Activated effector memory CD4-positive, alpha-beta T cell treated with Interleukin-2 at 50 U/mL for 16 hours (primary cell): ENCODE results near the gene EXOSC7.
A peak's percentile ranks its signal among the peaks of the same experiment; 100 is the strongest.
"Not testable (repeated sequence)": the region's sequence is repeated elsewhere in the genome, so short reads cannot be mapped to it uniquely, and the experiment has no call there.

Experiments
- DNase-seq: peaks from one replicate; pipeline ENCODE4 v3.0.0-alpha.2; 2020

Gene EXOSC7

DNA sequence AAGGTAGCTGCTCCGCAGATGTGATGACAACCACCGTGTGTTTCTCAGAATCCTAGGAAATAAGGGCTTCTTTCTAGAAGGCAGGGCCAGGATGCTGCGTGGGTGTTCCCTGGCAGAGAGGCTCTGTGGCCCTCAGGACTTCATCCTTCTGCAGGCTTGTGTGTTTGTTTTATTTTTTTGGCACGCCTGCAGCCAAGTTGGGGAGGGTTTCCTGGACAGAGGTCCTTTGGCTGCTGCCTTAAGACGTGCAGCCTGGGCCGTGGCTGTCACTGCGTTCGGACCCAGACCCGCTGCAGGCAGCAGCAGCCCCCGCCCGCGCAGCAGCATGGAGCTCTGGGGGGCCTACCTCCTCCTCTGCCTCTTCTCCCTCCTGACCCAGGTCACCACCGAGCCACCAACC lies 50.0 kb downstream of the EXOSC7 start, which contains the start of gene CLEC3B:
Gene CLEC3B, plus strand, starts transcription at position 266 of the 400 bp plus-strand sequence. Its CDS starts 60 bp downstream, at position 326.
- no peak for DNase-seq

DNA sequence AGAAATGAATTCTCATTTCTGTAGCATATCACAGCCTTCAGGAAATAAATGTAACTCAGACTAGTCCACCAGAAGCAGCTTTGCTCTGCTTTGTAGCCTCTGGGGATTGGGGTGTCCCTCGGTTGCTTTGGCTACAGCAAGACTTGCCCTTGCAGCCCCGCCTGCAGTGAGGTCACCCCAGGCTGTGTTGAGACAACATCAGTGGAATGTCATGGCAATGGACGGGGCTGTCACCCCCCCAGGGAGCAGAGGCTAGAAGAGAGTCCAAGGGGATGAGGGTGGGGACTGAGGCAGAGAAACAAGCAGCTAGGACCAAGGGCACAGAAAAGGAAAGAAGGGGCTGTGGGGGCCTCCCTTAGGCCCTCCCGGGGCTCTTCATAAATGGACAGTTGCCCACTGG lies 50.9 kb downstream of the EXOSC7 start:
- no peak for DNase-seq

DNA sequence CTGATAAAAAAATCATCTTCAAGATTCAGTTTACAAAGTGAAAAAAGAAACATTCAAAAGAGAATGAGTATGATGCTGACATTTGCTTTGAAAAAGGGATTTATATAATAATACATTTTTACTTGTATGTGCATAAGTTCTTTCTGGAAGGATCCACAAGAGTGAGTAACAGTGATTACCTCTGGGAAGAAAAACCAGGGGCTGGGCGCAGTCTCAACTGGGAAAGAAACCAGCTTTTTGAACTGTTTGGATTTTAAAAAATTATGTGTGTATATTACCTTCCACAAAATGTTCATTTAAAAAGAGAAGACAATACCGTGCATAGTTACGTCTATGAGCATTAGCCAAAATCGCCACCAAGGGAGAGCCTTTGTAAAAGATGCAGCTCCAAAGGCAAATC lies 51.4 kb downstream of the EXOSC7 start:
- no peak for DNase-seq

DNA sequence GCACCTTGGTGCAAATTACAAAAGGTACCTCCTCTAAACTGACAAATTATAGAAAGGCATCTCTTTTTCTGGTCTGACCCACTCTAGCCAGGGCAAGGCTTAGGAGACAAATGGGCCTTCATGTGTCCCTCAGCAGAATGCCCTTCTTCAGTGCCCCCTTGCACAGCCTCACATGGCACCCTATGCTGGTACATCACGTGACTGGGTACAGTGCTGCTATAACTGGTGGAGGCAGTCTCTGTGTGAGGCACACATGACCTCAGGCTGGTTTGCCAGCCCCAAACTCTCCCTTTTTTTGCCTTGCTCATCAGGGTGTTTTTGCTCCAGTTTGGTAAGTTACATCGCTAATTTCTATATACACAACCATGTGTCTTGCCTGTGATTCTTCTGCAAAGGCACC lies 53.2 kb downstream of the EXOSC7 start:
- DNase-seq, result no peak

DNA sequence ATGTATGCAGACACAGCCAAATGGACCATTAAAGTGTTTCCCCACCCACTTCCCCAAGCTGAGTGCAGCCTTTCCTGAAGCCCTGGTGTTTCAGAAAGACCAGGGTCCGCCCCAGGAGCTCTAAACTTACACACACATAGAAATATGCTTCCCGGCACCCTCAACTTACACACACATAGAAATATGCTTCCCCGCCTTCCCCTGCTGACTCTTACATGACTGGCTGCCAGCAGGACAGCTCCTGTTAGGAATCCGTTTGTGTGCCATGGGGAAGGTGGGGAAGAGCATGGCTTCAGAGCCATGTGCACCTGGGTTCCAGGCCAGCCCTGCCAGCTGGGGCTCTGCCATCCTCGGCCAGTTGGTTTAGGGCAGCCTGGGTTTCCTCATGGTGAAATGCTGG lies 53.6 kb downstream of the EXOSC7 start:
- no peak for DNase-seq

DNA sequence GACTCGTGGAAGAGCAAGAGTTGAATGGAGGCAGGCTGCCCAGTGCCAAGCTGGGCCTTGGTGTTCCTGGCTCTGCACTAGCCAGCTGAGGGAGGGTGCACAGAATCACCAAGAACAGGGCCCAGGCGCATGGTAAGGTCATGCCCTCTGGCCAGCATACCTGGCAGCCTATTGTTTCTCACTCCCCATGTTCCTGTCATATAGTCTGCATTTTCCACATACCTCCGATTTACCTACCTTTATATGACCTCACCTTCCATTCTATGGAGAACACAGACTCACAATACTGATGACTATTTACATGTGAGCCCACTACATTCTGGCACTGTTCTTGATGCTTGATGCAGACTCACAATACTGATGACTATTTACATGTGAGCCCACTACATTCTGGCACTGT lies 55.5 kb downstream of the EXOSC7 start:
- no peak for DNase-seq

DNA sequence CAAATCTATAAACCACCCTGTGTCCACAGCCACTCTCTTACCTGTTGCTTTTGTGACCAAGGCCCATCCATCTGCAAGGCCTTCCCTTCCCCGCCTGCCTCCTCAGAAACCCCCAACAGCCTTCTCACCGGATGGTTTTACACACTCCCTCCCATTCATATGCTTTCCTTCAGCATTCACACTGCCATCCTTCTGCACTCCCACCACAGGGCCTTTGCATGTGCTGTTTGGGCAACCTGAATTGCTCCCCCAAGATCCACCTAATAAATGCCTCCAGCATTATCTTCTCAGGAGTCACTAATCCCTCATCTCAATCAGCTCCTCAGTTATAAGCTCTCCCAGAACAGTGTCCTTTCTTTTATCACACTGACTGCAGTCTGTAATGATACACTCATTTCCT lies 56.1 kb downstream of the EXOSC7 start:
- no peak for DNase-seq

DNA sequence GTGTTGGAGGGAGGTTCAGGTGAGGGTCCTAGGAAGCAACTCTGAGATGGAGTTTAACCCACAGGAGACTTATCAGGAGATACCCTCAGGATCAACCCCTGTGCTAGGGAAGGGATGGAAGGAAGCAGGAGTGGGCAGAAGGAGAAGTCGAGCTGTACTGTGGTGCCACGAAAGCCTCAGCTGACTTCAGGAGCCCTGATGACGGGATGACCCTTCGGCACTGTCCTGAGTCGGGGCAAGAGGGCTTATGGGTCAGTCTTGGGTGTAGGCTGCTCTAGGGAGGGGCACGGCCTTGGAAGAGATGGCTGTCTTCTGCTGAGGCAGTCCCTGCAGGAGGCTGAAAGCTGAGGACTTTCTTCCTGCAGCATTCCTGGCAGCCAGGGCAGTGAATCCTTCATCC lies 57.7 kb downstream of the EXOSC7 start:
- no peak for DNase-seq

DNA sequence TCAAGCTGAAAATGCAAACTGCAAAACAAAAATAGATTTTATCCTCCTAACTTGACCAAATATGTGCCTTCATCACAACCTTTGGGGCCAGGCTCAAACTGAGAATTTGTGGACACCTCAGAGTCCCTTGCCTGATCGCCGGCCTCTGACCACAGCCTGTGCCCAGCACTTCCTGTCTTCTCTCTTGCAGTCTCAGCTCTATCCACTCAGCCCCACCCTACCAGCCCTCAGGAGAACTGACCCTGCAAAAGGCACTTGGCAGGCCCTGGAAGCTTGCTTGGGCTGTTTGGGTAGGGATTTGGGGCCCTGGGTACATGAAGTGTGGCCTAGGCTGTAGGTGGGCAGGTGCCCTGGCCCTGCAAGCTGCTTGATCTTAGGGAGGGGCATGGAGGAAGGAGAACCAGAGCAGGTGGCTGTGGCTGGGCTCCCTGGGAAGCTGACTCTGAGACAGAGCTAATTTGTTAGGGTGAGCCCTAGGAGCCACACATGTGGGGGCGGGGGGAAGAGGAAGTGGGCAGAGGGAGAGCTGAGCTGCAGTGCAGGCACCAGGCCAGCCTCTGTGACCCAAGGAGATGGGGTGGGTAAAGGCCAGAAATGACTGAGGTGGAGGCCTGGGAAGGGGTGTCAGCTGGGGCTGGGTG lies 58.7 kb downstream of the EXOSC7 start:
- DNase-seq, result peak; percentile 20

DNA sequence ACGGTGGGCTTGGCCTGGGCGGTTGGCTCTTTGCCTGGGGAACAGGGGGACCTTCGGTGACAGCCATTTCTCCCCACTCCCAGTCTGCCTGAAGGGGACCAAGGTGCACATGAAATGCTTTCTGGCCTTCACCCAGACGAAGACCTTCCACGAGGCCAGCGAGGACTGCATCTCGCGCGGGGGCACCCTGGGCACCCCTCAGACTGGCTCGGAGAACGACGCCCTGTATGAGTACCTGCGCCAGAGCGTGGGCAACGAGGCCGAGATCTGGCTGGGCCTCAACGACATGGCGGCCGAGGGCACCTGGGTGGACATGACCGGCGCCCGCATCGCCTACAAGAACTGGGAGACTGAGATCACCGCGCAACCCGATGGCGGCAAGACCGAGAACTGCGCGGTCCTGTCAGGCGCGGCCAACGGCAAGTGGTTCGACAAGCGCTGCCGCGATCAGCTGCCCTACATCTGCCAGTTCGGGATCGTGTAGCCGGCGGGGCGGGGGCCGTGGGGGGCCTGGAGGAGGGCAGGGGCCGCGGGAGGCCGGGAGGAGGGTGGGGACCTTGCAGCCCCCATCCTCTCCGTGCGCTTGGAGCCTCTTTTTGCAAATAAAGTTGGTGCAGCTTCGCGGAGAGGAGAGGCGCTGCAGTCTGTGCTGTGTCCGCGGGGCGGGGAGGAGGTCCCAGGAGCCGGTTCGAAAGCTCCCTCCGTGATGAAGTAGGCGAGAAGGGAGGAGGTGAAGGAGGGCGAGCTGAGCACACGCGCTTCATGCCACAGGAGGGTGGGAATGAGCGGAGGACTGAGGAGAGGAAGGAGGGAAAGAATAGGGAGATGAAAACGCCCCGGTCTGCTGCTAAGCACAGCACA lies 59.6 kb downstream of the EXOSC7 start:
- peak; percentile 6 for DNase-seq

DNA sequence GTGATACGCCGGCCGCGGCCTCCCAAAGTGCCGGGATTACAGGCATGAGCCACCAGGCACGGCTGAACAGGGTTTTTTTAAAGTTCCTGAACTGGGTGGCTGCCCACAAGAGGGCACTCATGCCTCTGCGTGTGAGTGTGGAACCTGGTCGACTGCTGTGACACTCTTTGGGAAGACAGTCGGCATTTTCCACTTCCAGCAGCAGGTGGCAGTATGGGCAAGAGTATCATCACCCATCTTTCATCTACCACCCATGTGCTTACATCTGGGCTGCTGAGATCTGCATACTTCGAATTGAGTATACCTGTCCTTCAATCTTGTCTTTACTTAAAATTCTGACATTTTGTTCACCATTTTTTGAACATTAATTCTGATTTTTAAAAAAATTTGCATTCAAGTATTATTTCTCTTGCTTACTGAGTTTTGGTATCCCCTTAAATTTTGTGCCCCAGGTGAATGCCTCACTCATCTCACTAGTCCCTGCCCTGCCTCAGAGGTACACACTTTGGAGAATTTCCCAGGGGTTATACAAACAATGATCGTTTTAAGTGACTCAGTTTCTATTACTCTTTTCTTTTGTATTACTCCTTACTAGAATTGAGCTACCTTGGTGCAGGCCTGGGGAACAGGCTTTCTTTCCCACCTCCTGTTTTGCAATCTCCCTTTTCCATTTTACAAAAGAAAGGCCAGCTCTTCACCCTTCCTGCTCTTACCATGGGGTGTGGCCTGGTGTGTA lies 61.8 kb downstream of the EXOSC7 start:
- DNase-seq, result peak; percentile 84

DNA sequence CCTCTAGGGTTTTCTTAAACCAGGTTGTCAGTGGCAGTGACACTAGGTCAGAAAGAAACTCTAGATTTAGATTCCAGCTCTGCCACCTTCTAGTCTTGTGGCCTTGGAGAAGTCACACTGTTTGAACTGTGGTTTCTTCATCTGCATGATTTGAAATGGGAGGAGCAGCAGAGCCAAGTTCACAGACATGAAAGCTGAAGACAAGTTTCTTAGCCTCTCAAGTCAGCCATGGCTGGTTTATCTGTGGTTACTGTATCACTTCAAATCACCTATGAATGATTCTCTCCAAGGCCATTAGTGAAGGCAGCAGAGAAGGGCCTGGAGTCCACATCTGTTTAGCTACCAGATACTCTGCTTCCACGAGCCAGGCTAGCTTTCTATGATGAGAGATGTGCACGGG lies 65.6 kb downstream of the EXOSC7 start:
- DNase-seq, result no peak

DNA sequence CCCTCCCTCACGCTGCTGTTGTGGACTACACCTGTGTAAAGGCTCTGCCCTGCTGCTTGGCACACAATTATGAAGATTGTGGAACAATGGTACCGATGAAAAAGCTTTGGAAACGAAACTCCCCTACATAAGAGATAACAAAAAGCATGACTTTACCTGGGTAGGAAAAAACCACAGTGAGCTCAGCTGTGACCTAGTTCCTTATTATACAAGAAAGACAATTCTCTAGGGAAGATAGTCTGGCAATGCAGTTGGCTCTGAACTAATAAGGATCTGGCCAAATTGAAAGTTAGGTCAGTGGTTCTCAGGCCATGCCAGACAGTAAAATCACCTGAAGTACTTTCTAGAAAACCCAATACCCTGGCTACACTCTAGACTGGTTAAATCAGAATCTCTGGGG lies 66.1 kb downstream of the EXOSC7 start:
- no peak for DNase-seq

DNA sequence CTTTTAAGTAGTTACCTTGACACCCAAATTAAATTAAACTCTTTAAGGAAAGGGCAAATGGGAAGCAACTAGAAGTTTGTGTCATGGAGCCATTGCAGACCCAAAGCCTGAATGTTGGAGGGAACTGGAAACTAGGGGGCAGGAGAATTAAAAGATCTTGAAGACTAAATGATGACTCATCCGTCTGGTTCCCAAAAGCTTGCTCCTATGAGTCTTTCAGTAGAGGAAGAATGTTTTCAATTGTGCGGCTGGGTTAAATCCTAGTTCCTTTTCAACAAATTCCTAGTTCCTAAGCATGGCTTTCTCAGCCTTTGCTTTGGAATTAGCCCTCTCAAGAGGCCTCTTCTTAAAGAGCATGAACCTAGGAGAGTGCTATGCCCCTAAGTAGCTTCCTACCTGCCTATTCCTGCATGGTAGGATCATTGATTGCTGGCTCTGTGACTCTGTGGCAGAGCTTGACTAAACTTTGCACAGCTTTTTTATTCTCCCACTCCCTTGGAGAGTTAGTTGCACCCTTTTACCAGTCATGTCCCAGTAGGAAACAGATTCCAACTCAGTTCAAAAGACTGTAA lies 67.8 kb downstream of the EXOSC7 start:
- DNase-seq, result no peak

DNA sequence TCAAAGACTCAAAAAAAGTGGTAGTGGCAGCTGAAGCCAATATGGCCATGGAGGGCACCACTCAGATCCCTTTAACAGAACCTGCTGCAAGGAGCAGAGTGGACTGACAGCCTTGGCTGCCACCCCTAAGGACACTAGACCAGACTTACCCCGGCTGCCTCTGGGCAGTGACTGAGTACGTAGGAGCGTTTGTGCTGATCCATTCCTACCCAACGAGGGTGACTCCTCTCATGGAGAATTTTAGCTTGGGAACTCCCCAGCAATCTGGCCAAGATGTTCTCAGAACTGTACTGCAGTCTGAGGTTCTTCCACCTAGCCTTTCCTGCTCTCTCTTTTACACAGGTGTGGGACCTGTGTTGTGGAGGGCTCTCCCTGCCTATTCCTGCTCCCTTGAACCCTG lies 72.2 kb downstream of the EXOSC7 start:
- no peak for DNase-seq

DNA sequence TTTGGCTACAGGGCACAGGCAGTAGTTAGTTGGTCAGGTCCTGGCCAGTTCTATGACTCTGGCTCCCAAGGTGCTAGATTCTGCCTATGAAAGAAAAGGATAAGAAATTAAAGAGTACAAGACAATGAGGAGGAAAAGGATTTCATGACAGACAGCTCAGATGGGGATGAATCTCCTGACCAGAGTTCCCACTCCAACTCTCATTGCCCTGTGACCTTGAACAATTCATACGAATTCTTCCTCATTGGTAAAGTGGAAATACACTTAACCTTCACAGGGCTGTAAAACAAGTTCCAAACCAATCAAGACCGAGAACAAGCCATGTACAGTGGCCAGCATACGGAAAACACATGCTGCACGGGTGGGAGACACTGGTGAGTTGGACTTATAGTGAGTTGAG lies 73.8 kb downstream of the EXOSC7 start:
- no peak for DNase-seq

DNA sequence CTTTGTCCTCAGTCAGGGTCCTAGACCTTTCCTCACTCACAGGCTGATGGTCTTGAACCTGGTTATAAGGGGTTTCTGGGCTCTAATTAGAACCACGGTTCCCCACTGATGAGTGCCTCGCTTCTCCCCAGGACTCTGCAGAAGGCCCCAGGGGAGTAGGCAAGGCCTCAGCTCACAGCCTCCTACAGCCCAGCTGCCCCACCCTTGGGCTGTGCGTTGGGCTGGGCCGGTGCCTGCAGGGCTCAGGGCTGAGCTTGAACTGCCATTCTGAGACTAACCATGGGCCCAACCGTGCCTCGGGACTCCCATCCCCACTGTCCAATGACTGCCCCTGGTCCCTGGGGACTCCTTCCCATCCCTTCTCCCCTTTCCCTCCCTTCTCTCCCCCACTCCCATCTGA lies 75.6 kb downstream of the EXOSC7 start:
- no peak for DNase-seq

DNA sequence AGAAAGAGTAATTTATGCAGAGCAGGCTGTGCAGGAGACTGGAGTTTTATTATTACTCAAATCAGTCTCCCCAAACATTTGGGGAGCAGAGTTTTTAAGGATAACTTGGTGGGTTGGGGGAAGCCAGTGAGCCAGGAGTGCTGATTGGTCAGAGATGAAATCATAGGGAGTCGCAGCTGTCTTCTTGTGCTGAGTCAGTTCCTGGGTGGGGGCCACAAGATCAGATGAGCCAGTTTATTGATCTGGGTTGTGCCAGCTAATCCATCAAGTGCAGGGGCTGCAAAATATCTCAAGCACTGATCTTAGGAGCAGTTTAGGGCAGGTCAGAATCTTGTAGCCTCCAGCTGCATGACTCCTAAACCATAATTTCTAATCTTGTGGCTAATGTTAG lies 77.8 kb downstream of the EXOSC7 start:
- not testable (repeated sequence) for DNase-seq

DNA sequence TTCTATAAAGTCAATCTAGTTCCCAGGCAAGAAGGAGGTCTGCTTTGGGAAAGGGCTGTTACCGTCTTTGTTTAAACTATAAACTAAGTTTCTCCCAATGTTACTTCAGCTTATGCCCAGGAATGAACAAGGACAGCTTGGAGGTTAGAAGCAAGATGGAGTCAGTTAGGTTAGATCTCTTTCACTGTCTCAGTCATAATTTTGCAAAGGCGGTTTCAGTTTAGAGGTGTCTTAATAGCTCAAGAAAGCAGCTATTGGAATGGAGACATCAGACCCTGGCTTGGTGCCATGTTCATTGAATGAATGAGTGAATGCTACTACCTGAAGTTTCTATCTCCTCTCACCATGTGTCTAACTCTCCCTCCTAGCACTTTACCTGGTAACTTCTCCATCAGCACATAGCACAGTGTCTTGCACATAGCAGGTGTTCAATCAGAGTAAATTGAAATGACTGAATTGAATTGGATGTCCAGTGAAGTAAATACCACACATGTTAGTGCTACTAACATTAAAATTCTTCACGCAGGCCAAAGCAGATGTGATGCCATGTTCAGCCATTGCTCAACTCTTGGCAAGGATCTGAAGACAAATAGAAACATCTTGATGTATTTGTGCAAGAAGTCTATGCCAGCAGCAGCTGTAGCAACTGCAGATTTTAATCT lies 78.3 kb downstream of the EXOSC7 start:
- DNase-seq, result no peak

DNA sequence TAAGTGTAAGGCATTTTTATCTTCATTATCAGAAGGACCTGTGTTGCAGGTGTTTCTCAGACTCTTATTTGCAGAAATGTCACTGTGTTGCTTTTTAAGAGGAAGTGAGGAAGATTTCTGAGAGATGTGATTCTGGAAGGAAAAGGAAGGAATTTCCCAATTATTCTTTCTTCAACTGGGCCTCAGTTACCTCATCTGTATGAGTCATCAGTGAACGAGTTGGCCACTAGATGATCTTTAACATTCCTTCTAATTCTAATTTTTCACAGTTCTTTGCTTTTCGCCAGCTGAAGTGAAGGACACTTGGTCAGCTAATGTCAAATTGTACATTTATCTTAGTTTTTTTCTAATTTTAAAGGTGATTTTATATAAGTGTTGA lies 79.0 kb downstream of the EXOSC7 start:
- no peak for DNase-seq

DNA sequence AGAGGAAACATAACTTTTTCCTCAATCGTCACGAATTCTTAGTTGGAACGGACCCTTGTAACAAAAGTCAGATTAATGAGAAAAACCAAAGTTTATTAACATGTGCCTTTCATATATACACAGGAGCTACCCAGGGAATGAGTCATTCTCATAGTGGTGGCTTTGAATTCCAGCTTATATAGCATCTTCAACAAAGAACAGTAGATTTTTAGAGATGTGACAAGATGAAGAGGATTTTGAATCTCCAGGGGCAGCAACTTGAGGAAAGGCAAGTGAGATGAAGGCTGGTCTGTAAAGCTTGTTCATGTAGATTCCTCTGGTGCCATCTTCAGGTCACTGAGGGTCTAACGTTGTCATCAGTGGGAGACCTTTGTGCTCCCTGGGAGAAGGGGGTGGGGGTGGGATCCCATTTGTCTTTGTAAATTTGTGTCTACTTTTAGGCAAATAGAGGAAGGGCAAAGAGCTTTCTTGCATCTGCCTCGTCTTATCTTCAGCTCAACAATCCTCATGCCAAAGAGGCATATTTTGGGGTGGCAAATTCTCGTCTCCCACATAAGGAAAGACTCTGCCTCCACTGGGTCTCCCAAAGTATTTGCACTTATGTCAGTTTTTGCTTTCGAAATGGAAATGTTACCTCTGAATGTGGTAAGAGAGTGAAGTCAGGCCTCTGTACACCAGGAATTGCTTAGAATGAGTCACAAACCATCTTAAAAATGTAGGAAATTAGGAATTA lies 79.5 kb downstream of the EXOSC7 start:
- no peak for DNase-seq

DNA sequence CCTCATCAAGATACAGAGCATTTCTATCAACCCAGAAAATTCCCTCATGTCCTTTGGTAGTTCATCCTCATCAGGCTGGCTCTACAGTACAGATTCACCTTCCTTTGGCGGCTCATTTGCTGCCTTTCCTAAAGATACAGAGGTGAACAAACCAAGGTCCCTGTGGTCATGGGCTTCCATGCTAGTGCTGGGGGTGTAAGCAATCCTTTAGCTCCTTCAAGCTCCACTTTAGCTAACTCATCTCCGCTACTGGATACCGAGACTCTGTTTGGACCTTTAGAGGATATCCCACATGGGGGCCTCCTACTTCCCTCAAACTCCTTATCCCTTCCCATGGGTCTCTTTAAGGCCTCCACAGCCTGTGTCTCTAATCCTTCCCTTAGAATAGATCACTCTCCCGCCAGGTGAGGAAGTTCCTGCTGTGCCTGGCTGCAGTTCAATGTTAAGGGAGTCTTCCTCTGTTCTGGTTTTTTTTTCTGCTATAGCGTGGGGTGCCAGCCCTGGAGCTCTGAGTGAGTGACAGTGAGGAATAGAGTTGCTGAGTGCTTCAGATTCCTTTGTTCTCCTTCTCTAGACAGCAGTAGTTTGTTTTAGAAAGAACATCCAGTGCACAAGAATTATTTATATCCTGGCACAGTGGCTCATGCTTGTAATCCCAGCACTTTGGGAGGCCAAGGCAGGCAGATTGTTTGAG lies 80.7 kb downstream of the EXOSC7 start:
- DNase-seq, result no peak
